NCI-H345 treated with DMSO at 0.1 percent for 48 hours (cell line): ENCODE data around the gene PBRM1.

Experiments used
- DNase-seq: peaks from one replicate; lab custom pipeline; 2025; ENCODE audit not compliant: unreplicated experiment; lab: John Stamatoyannopoulos, UW

The PBRM1 gene

DNA sequence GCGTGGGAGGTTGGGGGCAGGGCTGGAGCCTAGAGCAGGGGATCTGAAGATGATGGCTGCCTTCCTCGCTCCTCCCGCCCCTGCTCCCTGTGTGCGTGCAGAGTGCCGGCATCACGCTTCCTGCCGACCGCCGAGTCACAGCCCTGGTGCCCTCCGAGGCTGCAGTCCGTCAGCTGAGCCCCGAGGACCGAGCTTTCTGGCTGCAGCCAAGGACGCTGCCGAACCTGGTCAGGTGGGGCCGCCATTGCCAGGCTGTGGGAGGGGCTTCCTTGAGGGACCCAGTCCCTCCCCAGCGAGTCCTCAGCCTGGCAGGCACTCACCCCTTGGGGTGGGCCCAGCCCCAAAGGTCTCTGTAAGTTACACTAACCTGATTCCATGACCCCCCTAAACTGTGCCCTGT is 173.0 kb downstream of the PBRM1 start:
- no peak for DNase-seq

DNA sequence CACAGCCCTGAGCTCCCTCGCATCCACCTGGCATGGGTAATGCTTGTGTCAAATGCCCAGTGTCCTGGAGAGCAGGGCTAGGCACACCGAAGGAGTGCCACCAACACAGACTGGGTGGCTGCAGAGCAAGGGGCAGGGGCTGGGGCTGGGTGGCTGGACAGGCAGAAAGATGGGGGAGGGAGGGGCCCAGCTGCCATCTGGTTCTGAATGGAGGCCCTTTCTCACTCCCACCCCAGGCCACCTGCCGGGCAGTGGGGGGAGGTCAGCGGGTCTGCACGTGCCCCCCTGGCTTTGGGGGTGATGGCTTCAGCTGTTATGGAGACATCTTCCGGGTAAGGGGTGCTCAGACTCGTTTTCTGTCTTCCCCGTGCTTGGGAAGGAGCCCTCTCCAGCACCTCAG is 173.6 kb downstream of the PBRM1 start:
- no peak for DNase-seq

DNA sequence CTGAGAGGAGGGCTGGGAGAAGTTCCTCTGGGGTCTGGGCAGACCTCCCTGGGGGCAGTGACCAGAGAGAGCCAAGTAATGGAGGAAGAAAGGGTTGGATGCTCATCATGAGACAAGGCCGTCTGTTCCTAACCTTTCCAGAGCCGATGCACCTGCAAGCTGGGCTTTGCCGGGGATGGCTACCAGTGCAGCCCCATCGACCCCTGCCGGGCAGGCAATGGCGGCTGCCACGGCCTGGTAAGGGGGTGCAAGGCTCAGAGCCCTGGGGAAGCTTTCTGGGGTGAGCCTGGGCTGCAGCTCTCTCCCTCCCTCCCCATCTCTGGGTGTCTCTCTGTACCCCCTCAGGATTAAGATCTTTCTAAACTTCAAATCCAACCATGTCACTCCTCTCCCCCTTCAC is 174.2 kb downstream of the PBRM1 start:
- no peak for DNase-seq

DNA sequence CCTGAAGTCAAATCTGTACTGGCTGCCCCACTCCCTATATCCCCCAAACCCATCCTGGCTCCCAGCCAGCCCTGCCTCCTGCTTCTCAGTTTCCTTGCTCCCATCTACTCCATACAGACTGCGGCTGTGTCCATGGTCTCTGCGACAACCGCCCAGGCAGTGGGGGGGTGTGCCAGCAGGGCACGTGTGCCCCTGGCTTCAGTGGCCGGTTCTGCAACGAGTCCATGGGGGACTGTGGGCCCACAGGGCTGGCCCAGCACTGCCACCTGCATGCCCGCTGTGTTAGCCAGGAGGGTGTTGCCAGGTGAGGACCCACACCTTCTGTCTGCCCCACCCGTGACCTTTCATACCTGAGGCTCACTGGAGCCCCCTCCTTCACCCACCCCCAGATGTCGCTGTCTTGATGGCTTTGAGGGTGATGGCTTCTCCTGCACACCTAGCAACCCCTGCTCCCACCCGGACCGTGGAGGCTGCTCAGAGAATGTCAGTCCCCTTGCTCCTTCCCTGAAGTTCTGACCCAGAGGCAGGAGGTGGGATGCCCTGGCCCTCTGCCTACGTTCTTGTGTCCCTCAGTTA is 175.9 kb downstream of the PBRM1 start:
- no peak for DNase-seq

DNA sequence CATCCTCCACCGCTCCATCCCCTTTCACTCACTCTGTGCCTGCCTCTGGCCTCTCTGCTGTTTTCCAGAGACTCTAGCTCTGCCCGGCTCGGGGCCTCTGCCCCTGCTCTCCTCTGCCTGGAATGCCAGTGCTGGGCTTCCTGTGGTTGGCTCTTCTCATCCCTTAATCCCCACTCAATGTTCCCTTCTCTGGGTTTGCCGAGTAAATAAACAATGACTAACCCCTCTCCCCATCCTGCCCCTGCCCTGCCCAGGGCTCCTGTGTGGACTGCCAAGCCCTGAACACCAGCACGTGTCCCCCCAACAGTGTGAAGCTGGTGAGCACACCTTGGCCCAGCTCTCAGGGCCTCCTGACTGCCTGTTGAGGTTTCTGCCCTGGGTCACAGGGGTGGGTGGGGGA is 178.4 kb downstream of the PBRM1 start:
- no peak for DNase-seq

DNA sequence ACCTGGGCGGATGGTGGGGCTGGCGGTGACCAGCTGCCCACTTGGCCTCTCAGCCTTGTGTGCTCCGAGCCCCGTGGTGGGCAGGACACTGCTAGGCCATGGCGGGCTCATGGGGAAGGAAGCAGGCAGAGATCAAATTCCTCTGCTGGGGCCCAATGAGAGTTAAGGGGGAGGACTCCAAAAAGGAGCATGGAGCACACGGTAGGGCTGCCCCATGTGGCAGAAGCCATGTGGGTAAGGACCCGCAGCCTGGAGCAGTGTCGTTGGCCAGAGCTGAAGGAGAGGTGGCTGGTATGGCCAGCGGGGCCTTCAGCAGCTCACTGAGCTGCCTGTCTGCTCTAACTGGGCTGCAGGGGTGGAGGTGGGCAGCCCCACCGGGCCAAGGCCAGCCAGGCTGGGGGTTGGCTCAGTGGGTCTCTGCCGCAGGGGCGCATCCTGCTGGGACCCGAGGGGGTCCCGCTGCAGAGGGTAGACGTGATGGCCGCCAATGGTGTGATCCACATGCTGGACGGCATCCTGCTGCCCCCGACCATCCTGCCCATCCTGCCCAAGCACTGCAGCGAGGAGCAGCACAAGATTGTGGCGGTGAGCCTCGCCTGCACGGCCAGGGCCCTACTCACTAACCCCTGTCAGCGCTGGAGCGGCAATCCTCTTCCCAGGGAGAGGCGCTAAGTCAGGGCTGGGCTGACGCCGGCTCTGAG is 179.3 kb downstream of the PBRM1 start:
- no peak for DNase-seq

DNA sequence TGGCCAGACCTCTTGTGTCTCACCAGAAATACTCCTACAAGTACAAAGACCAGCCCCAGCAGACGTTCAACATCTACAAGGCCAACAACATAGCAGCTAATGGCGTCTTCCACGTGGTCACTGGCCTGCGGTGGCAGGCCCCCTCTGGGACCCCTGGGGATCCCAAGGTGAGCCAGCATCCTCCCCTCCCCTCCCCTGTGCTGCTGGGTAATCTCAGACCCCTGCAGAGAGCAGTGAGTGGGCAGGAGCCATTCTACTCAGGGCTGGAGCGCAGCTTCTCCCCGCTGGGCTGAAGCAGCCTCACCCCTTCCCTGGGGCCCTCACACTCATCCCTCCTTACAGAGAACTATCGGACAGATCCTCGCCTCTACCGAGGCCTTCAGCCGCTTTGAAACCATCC is 180.7 kb downstream of the PBRM1 start:
- DNase-seq, result no peak

DNA sequence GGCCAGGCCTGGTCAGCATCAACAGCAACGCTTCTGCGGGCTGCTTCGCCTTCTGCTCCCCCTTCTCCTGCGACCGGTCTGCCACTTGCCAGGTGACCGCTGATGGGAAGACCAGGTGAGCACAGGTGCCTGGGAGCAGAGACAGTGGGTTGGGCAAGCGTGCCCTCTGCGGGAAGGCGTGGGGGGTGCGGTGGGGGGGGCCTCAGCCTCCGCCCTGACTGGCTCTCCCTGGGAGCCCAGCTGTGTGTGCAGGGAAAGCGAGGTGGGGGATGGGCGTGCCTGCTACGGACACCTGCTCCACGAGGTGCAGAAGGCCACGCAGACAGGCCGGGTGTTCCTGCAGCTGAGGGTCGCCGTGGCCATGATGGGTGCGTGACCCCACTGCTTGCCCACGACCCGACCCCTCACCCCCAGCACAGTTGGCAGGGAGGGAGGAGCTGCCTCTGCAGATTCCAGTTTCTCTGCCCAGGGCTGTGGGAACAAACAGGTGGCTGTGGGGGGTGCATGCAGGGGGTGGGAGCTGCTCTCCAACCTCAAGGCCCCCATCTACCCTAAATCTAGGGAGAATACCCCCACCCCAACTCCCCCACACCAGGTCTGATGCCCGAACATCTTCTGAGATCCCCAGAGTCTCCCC is 181.8 kb downstream of the PBRM1 start:
- DNase-seq, result no peak

DNA sequence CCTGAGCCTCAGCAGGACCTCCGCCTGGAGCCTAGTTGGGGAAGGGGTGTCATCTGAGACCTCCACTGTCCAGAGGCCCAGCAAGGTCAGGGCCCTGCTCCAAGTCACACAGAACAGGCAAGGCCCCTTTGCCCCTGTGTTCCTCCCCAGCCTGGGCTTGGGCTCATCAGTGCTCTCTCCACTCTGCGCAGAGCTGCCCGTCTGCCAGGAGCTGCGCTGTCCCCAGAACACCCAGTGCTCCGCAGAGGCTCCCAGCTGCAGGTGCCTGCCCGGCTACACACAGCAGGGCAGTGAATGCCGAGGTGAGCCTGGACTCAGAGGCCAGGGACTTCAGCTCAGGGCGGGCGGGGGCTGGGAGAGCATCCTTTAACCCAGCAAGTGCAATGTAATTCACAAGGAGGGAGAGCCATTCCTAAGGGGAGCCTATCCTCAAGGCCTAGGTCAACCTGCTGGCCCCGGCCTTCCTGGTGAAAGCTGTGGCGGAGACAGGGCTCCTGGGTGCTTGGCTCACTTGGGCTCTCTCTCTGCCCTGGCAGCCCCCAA is 182.8 kb downstream of the PBRM1 start:
- DNase-seq, result no peak

DNA sequence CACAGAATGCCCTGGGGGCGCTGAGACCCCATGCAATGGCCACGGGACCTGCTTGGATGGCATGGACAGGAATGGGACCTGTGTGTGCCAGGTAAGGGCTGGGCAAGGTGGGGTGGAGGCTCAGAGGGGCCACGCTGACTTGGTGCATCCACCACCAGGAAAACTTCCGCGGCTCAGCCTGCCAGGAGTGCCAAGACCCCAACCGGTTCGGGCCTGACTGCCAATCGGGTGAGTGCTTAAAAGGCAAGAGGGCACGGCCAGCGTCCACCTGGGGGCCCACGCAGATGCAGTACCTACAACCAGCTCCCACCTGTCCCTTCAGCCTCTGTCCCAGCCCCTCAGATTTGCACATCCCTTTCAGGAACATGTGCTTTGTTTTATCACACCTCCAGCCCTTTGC is 183.7 kb downstream of the PBRM1 start:
- no peak for DNase-seq

DNA sequence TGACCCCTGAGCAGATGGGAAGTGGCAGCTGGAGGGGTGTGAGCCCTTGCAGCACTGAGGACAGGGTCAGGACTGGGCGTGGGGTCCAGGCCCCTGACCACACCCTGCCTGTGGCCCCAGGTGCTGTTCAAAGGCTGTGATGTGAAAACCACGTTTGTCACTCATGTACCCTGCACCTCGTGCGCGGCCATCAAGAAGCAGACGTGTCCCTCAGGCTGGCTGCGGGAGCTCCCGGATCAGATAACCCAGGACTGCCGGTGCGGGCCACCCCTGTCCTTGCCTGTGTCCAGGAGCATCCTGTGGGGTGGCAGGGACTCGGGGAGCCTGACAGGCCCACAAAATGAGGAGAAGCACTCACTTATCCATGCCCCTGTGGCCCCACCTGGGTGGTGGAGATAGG is 184.7 kb downstream of the PBRM1 start:
- no peak for DNase-seq

DNA sequence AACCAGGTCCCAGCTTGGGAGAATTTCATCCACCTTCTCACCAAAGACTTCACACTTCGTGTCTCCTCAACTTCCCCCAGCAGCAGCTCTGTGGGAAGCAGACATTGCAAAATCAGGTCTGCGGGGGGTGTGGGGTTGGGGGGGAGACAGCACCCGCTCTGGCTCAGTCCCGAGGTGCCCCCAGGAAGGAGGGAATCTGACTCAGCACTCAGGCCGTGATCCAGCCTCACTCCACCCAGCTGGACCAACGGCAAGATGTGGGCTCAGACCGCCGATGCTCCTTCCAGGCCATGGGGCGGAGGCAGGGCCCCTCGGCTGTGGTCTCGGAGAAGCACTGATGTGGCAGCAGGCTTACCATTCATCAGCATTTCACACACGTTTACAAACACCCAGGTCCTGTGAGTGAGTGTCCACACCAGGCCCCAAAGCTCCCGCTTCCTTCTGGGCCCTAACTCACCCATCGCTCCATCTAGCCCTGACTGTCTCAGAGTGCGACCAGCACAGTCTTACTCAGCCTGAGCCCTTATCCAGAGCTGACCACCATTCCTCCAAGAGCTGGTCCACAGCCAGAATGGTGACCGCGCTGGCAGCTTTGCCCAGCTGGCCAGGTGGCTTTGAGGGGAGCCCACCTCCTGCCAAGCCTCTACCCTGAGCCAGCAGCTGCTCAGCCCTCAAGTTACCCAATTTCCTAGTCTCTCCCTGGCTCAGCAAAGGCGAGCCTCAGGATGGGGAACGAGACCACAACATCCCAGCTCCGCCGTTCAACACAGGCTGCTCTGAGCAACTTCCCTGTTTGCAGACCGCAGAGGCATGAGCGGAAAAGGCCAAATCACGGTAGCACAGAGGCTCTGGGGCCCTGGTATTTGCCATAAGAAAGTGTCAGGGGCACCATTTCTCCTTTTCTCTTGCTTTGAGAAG is 187.3 kb downstream of the PBRM1 start:
- DNase-seq, result no peak

DNA sequence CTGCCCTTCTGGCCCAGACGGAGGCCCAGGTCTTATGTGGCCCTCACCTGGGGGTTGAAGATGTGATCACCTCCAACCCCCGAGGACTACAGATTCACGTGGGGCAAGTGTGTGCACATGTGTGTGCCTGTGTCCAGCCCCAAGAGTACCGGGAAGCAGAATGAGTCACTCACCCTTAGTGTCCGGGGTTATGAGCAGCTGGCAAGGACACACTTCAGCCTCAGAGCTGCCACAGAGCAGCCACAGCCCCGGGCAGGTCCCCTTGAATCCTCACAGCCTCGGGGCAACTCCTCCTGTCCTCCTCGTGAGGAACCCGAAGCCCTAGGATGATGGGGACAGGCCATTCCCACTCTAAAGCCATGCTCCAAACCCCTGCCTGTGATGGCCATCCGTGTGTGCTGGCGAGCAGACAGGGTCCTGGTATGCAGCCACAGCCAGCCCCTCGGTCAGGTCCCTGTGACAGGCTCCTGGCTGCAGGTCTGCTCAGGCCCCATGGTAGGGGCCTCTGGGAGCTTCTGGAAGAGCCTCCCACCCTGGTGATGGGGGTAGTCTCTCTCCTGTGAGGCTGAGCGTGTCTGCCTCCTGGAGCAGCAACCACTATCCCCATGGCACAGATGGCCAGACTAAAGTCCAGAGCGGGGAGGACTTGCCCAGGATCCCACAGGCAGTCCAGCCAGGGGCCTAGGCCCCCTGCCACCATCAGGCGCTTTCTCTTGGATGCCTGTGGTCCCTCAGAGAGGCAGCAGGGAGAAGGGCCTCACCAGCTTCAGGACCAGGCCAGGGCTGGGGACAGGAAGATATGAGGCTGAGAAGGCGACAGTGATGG is 189.7 kb downstream of the PBRM1 start:
- DNase-seq, result no peak
